OCI-LY1 (cell line): ENCODE results near the gene ARHGAP25.

Experiments
- H2AFZ ChIP-seq: fragments of 200-600 bp; sonication (generic), shearing (Covaris generic); 2 replicates; pipeline ENCODE4 v1.6.0; 2014; ENCODE audit warnings: antibody characterized with exemption, mild to moderate bottlenecking, low read length
- H3F3A ChIP-seq: fragments of 200-600 bp; sonication (generic), shearing (Covaris generic); 2 replicates; pipeline ENCODE4 v1.6.0; 2014; ENCODE audit warnings: mild to moderate bottlenecking, antibody characterized with exemption, low read length, moderate library complexity; ENCODE audit not compliant: insufficient read depth
- H3K27ac ChIP-seq: fragments of 200-600 bp; sonication (generic); 2 replicates; pipeline ENCODE4 v1.5.1; 2014; ENCODE audit warnings: low read length, mixed run types, mild to moderate bottlenecking, low read depth; ENCODE audit not compliant: poor library complexity, severe bottlenecking
- H3K27me3 ChIP-seq: fragments of 200-600 bp; sonication (generic); 2 replicates; pipeline ENCODE4 v1.6.0; 2014; ENCODE audit warnings: antibody characterized with exemption, mild to moderate bottlenecking, low read length, moderate library complexity; ENCODE audit not compliant: insufficient read depth
- H3K36me3 ChIP-seq: fragments of 200-600 bp; sonication (generic); 2 replicates; pipeline ENCODE4 v1.6.1; 2014; ENCODE audit warnings: mild to moderate bottlenecking, antibody characterized with exemption, low read length, moderate library complexity, mixed read lengths; ENCODE audit not compliant: insufficient read depth
- H3K4me1 ChIP-seq: fragments of 200-600 bp; sonication (generic); 2 replicates; pipeline ENCODE4 v1.5.1; 2014; ENCODE audit warnings: mild to moderate bottlenecking, low read length, moderate library complexity; ENCODE audit not compliant: insufficient read depth, severe bottlenecking
- H3K4me2 ChIP-seq: fragments of 200-600 bp; sonication (generic), shearing (Covaris generic); 2 replicates; pipeline ENCODE4 v1.6.1; 2014; ENCODE audit warnings: low read length
- H3K4me3 ChIP-seq: fragments of 200-600 bp; sonication (generic); 2 replicates; pipeline ENCODE4 v1.5.1; 2014; ENCODE audit warnings: low read length, low read depth, mild to moderate bottlenecking, mixed read lengths; ENCODE audit not compliant: poor library complexity, severe bottlenecking
- H3K79me2 ChIP-seq: fragments of 200-600 bp; shearing (Covaris generic); 2 replicates; pipeline ENCODE4 v1.6.1; 2016; ENCODE audit warnings: mixed run types, low read length, mixed read lengths; ENCODE audit not compliant: insufficient read depth
- H3K9ac ChIP-seq: fragments of 200-600 bp; sonication (generic), shearing (Covaris generic); 2 replicates; pipeline ENCODE4 v1.6.1; 2014; ENCODE audit warnings: mild to moderate bottlenecking, low read length, mixed read lengths
- H3K9me2 ChIP-seq: fragments of 200-600 bp; sonication (generic), shearing (Covaris generic); 2 replicates; pipeline ENCODE4 v1.6.1; 2014; ENCODE audit warnings: low read depth, mild to moderate bottlenecking, low read length, mixed read lengths
- H3K9me3 ChIP-seq: fragments of 200-600 bp; shearing (Covaris generic); 2 replicates; pipeline ENCODE4 v1.6.1; 2014; ENCODE audit warnings: low read length, mixed read lengths
- H4K20me1 ChIP-seq: fragments of 200-600 bp; sonication (generic), shearing (Covaris generic); 2 replicates; pipeline ENCODE4 v1.6.0; 2016; ENCODE audit warnings: mild to moderate bottlenecking, low read length; ENCODE audit not compliant: insufficient read depth
- CTCF ChIP-seq: fragments of 200-600 bp; sonication (generic), shearing (Covaris generic); IDR thresholded peaks from 2 replicates; pipeline ENCODE4 v1.5.1; 2017; ENCODE audit warnings: mild to moderate bottlenecking, antibody characterized with exemption, low read length, moderate library complexity, mixed read lengths
- EZH2 ChIP-seq: fragments of 200-600 bp; sonication (generic), shearing (Covaris generic); IDR thresholded peaks from 2 replicates; pipeline ENCODE4 v1.8.0; 2017; ENCODE audit warnings: borderline replicate concordance, mixed run types, mild to moderate bottlenecking, antibody characterized with exemption, low read length, moderate library complexity, mixed read lengths

ARHGAP25 gene

GRCh38 chr2:68822207-68822872 lies 87.7 kb downstream of the ARHGAP25 start:
- Histone ChIP-seq H3F3A (no peaks in the 10 kb centered on the region), H3K4me2 (no peak overlapping the region), H3K36me3 (peaks cover 93% of the 10 kb centered on the region), H3K4me3 (no peak overlapping the region), H3K27me3 (no peaks in the 10 kb centered on the region), H3K9me2 (no peaks in the 10 kb centered on the region), H4K20me1 (no peaks in the 10 kb centered on the region), H3K79me2 (no peaks in the 10 kb centered on the region), H3K27ac (no peak overlapping the region), H3K4me1 (no peaks in the 10 kb centered on the region), H3K9me3 (no peaks in the 10 kb centered on the region), H2AFZ (no peak overlapping the region), H3K9ac (no peak overlapping the region)
- TF ChIP-seq EZH2 (no peak), CTCF (no peak)

GRCh38 chr2:68824831-68825230 lies 90.2 kb downstream of the ARHGAP25 start:
- peaks cover 69% of the 10 kb centered on the region for H3K36me3 ChIP-seq
- H4K20me1 ChIP-seq, result no peaks in the 10 kb centered on the region
- H3K27ac ChIP-seq, result no peak overlapping the region
- 0 out of 2 replicates have a peak, but pooled peaks cover 3% of the 10 kb centered on the region for H3F3A ChIP-seq
- H3K9me2 ChIP-seq, result no peaks in the 10 kb centered on the region
- no peak for TF ChIP-seq CTCF
- H3K9ac ChIP-seq, result no peak overlapping the region
- H3K79me2 ChIP-seq, result no peaks in the 10 kb centered on the region
- no peak overlapping the region for H3K4me2 ChIP-seq
- H3K27me3 ChIP-seq, result no peaks in the 10 kb centered on the region
- H3K4me1 ChIP-seq, result peaks cover 17% of the 10 kb centered on the region
- H2AFZ ChIP-seq, result no peak overlapping the region
- H3K4me3 ChIP-seq, result no peak overlapping the region
- no peaks in the 10 kb centered on the region for H3K9me3 ChIP-seq

GRCh38 chr2:68825866-68826265 lies 91.3 kb downstream of the ARHGAP25 start:
- no peak overlapping the region for H3K4me3 ChIP-seq
- H3F3A ChIP-seq, result 0 out of 2 replicates have a peak, but pooled peaks cover 3% of the 10 kb centered on the region
- no peaks in the 10 kb centered on the region for H4K20me1 ChIP-seq
- no peak overlapping the region for H2AFZ ChIP-seq
- H3K79me2 ChIP-seq, result no peaks in the 10 kb centered on the region
- peaks cover 60% of the 10 kb centered on the region for H3K36me3 ChIP-seq
- TF ChIP-seq CTCF (no peak), EZH2 (no peak)
- H3K9me2 ChIP-seq, result no peaks in the 10 kb centered on the region
- H3K9me3 ChIP-seq, result no peaks in the 10 kb centered on the region
- H3K4me1 ChIP-seq, result peaks cover 26% of the 10 kb centered on the region
- no peak overlapping the region for H3K27ac ChIP-seq
- H3K4me2 ChIP-seq, result no peak overlapping the region
- H3K27me3 ChIP-seq, result no peaks in the 10 kb centered on the region
- H3K9ac ChIP-seq, result no peak overlapping the region
